Ovary (tissue), 3 donors: ENCODE data around the gene RASIP1.

ENCODE experiments used
- CTCF ChIP-seq, 3 donors: fragments of 450-650 bp in 2 of 3; fragments of 200-600 bp in 1 of 3; IDR thresholded peaks; one replicate each; pipeline versions ENCODE4 v1.5.1 to v1.8.0; 2016 to 2022; ENCODE audit warnings: antibody characterized with exemption in 3 of 3, mild to moderate bottlenecking in 1 of 3
- POLR2A ChIP-seq: fragments of 450-650 bp; IDR thresholded peaks from one replicate; pipeline ENCODE4 v1.6.1; 2017; ENCODE audit warnings: antibody characterized with exemption, mild to moderate bottlenecking, moderate library complexity
- donor health status: DM: no; HTN: no; CAD: no.

GRCh38 chr19:48750351-48750750 is 9.9 kb upstream of the RASIP1 start:
- TF ChIP-seq POLR2A (no peak), CTCF (IDR thresholded peaks at IDR 0.05) (no peak)
